ENCODE data around the gene TRABD.
"Not testable (repeated sequence)": the region's sequence is repeated elsewhere in the genome, so short reads cannot be mapped to it uniquely, and the experiment has no call there.

TRABD gene

GRCh38 chr22:50151571-50152537 is 33.9 kb upstream of the TRABD start:
- no peak for DNase-seq (ENCODE audit: low read depth, low spot score)

GRCh38 chr22:50153056-50153755 is 32.5 kb upstream of the TRABD start:
- no peak for DNase-seq (ENCODE audit: low read depth, low spot score)

GRCh38 chr22:50153756-50154140 is 32.0 kb upstream of the TRABD start:
- no peak for DNase-seq (ENCODE audit: low read depth, low spot score)

DNA sequence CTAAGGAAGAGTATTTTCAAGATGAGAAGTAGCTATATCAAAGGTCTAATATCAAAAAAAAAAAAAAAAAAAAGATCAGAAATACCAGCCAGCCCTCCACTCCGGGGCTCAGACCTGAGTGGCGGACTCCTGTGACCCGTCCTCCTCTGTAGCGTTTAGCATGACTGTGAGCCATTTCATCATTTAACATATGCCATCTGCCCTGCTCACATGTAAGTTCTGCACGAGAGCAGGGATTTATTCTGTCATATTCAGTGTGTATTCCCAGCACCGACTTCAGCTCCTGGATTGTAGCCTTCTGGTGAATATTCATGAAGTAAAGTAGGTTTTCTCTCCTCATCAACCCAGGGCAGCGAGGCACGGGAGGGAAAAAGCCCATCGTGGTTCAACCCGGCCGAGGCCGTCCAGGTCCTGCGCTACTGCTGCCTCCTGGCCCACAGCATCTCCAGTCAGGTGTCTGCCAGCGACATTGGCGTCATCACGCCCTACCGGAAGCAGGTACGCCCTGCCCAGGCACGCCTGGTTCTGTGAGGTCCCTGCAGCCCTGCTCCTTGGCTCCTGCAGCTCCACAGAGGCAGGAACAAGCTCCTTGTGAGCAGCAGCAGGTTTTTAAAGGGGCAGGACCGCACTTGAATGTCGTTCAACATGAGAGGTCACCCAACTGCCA is 27.9 kb upstream of the TRABD start:
- DNase-seq (ENCODE audit: low read depth, low spot score), result no peak

- no peak for DNase-seq (ENCODE audit: low read depth, low spot score)
Measured at GRCh38 chr22:50160947-50161346, 24.8 kb upstream of the TRABD start.

DNA sequence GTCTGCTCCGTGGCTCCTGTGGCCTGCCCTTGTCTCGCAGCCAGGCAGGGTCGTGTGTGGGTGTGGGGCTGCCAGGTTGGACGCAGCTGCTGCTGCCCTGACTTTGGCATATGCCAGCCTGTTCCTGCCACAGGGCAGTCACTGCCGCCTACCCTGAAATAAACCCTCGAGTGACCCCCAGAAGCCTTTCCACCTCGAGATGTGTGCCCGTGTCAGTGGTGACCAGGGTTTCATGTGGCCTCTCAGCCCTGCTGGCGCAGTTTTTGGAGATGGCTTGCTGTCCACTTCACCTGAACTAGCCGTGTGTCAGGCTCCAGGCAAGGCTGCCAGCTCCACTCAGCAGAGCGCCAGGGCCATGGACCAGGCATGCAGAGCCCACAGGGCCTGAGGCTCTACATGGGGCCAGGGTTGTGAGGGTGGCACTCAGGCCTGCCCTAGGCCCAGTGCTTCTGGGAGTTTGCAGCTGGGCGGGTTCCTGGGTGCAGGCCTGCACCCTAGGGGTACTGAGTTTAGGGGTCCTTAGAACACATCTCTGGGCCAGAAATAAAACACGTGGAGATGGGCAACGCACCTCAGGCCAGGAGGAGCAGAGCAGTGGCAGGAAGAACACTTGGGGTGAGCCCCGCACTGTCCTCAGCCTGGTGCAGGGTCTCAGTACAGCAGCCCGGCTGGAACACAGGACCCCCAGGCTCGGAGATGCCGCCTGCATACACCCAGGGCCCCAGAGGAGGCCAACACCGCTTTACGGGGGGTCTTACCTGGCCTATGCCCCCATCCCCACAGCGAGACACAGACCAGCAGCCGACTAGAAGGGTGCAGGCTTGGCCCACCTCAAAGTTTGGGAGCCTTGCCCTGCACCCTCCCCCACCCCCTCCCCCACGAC is 24.0 kb upstream of the TRABD start:
- no peak for DNase-seq (ENCODE audit: low read depth, low spot score)

GRCh38 chr22:50162391-50162956 is 23.2 kb upstream of the TRABD start:
- no peak for DNase-seq (ENCODE audit: low read depth, low spot score)

- no peak for DNase-seq (ENCODE audit: low read depth, low spot score)
Measured at GRCh38 chr22:50165436-50166123, 20.1 kb upstream of the TRABD start.

- no peak for DNase-seq (ENCODE audit: low read depth, low spot score)
Measured at GRCh38 chr22:50167689-50168489, 17.8 kb upstream of the TRABD start.

DNA sequence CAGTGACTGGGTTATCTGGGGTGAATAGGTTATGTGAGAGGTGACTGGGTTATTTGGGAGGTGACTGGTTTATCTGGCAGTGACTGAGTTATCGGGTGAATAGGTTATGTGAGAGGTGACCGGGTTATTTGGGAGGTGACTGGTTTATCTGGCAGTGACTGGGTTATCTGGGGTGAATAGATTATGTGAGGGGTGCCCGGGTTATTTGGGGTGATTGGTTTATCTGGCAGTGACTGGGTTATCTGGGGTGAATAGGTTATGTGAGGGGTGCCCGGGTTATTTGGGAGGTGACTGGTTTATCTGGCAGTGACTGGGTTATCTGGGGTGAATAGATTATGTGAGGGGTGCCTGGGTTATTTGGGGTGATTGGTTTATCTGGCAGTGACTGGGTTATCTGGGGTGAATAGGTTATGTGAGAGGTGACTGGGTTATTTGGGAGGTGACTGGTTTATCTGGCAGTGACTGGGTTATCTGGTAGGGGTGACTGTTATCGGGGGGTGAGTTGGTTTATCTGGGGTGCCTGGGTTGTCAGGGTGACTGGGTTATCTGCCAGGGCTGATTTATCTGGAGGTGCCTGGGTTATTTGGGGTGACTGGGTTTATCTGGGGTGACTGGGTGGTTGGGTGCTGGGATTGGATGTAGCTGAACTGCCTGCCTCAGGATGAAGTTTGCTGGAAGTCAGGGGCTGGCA is 17.1 kb upstream of the TRABD start:
- not testable (repeated sequence) for DNase-seq (ENCODE audit: low read depth, low spot score)

DNA sequence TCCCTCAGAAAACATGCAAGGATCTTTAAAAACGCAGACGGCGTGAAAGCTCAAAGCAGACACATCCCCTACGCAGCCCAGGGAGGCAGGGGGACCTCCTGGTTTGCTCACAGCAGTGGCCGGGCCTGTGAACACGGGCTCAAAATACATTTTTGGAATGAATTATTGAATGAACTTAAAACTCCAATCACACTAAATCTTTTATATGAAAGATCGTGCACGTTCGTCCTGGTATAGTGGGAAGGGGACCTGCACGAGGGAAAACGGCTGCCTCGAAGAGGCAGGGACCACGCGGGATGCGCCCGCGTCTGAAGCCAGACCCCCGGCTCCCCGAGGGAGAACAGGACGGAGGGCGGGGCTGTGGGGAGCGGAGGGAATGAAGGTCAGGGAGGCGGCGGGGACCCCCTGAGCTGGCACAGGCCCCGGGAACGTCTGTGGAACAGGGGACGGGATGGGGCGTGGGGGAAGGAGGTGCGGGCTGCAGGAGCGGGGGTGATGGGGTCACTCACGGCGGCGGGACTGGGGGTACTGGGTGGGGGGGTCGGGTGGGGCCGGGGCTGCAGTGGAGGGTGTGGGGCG is 16.4 kb upstream of the TRABD start:
- no peak for DNase-seq (ENCODE audit: low read depth, low spot score)

- peak; percentile 24 for DNase-seq (ENCODE audit: low read depth, low spot score)
Measured at GRCh38 chr22:50169774-50170341, 15.9 kb upstream of the TRABD start.

GRCh38 chr22:50170453-50171318 is 15.0 kb upstream of the TRABD start, which contains the start of gene PANX2:
PANX2 (plus strand) TSS chr22:50170731; CDS start chr22:50170731, 0 bp downstream.
- DNase-seq (ENCODE audit: low read depth, low spot score), result no peak

DNA sequence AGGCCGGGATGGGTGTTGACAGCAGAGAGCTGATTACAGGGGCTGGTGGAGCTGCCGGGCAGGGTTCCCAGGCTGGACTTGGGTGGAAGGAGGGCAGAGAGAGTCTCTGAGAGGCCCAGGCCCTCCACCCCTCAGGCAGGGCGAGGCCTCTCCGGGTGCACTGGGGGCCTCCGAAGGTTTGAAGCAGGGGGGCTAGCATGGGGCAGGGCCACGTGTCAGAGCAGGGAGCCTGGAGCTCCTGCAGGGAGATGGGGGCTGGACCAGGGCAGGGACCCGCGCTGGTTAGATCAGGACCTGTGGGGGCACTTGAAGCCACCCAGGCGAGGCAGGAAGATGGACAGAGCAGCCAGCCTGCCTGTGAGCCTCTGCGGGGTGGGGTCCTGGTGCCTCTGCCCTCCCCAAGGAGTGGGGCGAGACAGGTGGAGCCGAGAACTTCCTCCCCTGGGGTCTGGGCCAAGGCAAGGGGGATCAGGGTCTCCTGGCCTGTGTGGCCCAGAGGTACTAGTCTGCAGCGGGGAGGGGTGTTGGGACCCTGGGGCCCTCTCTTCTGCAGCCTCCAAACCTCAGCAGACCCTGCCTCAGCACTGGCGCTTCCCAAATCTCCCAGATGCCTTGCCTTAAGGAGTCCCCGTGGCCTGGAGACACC is 14.3 kb upstream of the TRABD start:
- no peak for DNase-seq (ENCODE audit: low read depth, low spot score)

- no peak for DNase-seq (ENCODE audit: low read depth, low spot score)
Measured at GRCh38 chr22:50171965-50172421, 13.7 kb upstream of the TRABD start.

DNA sequence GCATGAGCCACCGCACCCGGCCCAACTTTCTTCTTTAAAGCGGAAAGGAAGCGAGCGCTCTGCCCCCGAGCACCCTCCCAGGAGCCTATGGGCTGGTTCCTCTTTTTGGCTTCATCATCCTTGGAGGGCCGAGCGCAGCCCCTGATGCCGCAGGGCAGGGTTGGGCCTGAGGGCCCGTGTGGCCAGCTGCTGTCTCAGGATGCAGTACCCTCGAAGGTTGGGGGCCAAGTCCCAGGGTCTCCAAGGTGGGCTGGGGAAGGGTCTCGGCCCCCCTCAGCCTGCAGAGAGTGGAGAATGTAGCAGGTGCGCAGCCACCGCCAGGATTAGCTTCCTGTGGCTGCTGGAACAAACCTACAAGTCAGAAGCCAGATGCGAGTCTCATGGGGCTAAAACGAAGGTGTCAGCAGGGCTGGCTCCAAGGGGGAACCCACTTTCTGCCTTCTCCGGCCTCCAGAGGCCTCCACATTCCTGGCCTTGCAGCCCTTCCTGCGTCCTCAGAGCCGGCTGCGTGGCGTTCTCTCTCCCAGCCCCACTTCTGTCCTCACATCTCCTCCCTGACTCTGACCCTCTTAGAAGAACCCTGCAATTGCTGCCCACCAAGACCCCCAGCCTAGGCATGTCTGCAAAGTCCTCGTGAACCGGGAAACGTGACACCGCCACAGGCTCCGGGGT is 12.3 kb upstream of the TRABD start:
- DNase-seq (ENCODE audit: low read depth, low spot score), result no peak
